T-helper 22 cell (primary cell): Measurements from ENCODE around the gene TENT4B.

ENCODE experiments used
- DNase-seq: peaks from one replicate; pipeline ENCODE4 v3.0.0-alpha.2; 2020; ENCODE audit warnings: low read depth

Gene TENT4B

DNA sequence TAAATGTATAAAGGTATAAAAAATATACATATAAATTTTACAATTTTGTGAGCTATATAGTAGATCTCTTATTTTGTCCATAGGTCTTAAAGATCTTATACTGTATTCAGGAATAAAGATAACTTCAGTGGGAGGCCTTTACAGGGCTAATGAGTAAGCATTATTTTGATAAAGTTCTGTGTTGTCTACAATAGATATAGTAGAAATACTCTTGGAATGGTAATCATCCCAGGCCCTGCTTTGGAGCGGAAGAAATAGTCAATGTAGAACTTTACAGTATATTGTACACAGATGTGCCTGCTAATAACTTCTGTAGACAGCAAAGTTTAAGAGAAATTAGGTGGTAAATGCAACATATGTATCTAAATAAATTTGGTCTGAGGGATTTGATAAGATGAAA is 42.6 kb downstream of the TENT4B start:
- DNase-seq: no peak

DNA sequence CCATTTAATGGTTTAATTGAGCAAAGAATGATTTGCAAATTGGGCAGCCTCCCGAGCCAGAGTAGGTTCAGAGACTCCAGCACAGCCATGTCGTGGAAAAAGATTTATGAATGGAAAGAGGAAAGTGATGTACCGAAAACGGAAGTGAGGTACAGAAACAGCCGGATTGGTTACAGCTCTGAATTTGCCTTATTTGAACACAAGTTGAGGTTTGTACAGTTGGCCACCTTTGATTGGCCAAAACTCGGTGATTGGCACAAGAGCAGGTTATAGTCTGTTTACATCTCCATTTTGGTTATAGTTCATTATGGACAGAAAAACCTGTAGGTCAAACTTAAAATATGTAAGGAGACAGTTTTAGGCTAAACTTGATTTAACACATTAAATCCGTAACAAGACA is 44.5 kb downstream of the TENT4B start:
- no peak for DNase-seq

DNA sequence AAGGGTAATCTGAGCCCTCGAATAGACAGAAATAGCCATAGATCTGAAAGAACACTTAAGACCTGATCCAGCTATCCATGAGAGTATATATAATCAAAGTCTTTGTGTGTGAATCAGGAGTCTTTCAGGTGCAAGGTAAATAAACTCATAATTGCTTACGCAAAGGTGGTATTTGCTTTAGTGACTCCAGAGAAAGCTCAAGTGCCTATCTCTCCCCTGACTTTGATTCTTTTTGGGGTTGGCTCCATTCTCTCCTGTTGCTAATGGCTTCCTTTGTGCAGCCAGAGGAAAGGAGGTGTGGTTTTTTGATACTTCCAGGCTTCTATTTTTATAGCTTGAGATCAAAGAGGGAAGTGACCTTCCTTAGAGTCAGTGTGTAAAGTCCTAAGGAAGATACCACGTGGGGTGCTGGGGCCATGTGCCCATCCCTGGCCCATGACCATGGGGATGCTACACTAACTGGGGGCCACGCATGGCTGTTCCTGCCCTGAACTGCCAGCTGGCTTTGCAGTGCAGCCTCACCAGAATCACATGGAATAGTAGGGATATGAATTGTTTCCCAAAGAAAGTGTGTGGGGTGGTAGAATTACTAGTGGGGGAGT is 45.8 kb downstream of the TENT4B start:
- no peak for DNase-seq

DNA sequence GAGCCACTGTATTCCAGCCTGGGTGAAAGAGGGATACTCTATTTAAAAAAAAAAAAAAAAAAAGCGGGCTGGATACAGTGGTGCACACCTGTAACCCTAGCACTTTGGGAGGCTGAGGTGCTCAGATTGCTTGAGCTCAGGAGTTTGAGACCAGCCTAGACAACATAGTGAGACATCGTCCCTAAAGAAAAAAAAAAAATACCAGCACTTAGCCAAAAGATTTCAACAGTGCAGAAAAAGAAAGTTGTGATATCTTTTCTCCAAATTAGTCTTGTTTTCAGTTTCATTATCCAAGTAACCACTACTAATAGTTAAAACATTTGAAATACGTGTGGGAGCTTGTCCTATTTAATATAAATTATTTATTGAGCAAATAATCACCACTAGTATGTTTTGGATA is 48.7 kb downstream of the TENT4B start:
- DNase-seq: no peak

DNA sequence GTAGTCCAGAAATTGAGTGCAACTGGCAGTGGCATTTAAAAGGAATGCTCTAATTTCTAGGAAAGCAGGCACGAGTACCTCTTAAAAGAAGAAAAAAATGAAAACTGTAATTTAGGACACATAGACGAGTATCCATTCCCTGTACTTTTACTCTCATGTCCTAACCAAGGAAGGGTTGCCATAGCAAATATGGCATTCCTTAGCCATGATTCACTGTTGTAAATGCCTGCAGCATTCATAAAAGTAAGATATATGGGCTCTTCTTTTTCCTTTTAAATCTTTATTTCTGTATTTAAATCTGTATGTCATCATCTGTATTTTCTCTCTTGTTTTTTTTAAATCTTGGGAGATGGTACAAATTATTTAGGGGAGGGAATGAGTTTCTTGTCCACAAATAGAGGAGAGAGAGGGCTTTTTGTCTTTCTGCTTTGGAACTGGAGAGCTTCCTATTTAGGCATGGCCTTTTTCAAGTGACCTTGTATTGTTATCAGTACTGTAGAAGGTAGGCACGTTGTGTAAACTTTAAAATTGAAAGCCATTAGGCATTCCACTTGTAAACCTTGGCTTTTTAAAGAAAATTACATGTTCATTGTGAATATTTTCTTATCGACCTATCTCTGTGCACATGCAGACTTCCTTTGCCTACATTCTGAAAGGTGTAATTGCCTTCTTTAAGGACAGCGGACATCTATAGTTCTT is 50.0 kb downstream of the TENT4B start:
- DNase-seq: no peak

DNA sequence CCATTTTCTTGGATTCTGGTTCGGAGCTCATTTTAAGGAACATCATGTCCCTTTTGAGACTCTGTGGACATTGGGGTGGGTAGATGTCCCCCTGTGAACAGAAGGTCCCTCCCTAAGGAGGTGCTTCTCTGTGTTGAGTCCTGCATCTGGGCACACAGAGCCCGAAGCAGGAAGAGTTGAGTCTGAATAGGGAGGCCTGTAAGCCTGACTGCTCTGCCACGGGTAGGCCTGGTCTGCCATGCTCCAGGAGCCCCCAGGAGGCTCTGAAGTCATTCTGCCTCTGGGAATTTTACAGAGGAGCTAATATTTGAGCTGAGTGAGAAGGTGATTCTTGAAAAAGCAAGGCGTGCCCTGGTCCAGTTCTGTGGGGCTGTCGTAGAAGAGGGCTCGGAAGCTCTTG is 50.6 kb downstream of the TENT4B start:
- no peak for DNase-seq

DNA sequence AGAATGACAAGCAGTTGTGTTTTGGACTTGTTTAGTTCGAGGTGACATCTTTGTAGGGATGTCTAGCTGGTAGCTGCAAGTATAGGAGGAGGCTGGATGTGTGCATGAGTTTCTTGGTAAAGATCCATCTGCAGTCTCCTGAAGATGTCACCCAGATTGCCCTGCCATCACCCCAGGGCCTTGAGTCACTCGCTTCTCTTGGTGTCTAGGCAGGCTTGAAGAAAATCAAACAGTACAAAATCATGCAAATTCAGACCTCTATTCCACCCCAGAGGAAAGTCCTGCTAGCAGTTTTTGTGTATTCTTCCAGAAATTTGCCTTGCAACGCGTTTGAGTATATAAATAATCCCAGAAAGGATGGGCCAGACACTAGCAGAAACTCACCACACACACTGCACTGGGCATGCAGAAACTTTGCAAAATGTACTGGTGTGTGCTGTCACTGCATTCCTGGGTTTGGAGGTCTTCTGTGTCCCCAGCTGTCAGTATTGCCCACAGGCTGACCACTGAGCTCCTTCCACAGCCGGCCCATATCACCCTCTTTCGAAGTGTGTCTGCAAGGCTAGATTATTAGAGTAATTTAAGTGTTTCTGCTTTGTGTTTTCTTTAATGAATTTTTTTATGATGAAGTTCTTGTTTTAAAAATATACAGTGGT is 51.5 kb downstream of the TENT4B start:
- DNase-seq: no peak

DNA sequence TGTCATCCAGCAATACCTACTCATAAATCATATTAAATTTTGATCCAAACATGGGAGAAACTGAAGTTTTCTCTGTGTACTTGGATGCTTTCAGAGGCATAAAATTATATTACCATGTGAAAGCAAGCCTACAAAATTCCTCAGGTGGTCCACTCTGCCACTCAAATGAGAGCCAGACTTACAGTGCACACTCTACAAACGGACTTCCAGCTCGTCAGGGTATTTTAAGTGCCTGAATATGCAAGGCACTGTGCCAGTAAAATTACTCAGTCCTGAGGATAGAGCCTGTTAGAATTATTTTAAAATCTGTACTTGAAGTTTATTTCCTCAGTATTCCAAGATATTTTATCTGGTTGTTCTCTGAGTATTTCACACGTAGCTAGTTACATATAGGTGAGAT is 54.5 kb downstream of the TENT4B start:
- DNase-seq: no peak

DNA sequence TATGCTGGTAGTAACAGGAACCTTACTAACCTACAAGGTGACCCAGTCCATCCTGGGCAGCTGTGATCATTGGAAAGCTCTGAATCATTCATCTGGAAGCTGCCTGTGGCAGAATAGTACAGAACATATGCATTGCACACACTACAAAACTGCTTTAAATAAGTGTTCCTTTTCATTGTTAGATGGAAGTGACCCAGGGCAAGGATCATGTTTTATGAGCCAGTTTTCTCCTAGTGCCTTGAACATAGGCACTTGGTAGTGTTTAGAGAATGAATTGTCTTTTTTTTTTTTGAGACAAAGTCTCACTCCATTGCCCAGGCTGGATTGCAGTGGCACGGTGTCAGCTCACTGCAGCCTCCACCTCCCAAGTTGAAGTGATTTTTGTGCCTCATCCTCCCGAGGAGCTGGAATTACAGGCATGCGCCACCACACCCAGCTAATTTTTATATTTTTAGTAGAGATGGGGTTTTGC is 55.4 kb downstream of the TENT4B start:
- no peak for DNase-seq

DNA sequence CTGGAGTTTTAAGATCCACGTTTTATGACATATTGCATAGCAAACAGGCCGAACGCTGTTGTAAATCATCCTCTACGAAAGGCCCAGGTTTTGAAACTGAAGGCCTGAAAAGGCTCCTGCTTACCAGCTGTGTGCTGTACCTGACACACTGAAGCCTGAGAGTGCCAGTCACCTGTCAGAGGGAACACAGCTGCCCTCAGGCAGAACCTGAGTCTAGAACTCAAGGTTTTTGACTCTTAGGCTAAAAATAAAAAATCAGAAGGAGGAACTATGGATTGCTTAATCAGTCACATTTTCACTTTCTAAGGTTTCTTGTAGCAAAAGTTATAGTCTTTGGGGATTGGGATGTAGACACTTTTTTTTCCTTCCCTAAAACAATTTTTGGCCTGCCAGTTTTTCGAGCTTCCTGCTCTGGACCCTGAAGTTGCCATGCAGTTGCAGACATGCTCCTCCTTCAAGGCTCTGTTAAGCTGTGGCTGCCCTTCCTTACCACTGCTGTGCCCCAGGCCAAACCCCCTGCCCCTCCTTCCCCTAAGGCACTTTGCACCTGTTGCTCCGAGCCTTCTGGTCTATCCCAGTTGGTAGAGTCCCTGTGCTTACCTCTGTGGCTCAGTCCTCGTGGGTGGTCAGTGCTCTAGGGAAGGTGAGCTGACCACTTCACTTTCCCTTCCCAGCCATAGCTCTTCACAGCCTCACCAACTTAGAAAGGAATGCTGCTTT is 56.6 kb downstream of the TENT4B start:
- DNase-seq: no peak

DNA sequence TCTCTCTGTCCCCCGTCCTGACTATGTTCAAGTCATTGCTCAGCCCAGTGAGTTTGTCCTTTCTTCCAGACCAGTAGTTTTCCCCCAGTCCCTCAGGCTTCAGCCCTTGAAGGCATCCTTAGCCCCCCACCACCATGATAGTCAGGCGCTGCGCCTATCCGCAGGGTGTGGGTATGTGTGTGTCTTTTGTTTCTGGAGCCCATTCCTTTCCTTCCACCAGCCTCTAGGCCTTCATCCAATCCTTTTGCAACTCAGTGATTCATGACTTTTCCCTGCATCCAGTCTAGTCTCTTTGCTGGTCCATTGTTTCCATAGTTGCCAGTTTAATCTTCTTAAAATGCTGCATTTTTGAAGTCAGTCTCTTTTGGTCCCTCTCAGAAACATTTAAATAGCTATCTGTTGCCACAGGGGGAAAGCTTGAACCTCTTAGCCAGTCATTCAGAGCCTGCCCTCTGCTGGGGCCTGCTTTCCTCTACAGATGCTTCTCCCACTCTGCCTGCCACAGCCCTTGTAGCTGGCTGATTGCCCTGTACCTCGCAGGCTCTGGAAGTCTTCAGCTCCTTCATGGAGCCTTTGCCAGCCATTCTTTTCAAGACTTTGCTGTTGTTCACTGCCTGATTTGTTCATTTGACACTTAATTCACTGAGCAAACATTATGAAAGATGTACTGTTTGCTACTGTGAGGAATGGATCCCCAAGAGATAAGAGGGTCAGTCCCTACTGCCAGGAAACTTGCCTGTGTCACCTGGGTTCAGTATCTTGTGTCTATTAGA is 57.3 kb downstream of the TENT4B start:
- DNase-seq: no peak

DNA sequence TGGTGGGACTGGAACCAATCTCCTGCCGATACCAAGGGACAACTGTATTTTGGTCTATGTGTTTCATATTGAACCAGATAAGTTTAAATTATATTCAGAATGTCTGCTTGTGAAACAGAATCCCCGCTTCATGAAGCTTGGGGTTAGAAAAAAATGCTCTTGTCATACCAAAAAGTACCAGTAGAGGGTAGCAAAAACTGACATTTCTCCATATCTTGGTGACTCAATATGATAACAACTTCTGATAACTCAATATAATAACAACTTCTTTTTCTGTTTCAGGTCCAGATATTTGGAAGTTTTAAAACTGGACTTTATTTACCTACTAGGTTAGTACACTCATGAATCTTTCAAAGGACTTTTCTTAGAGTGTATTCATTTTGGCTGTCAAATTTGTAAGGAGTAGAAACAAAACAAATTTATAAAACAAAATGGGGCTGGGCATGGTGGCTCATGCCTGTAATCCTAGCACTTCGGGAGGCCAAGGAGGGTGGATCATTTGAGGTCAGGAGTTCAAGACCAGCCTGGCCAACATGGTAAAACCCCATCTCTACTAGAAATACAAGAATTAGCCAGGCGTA is 60.9 kb downstream of the TENT4B start:
- no peak for DNase-seq

DNA sequence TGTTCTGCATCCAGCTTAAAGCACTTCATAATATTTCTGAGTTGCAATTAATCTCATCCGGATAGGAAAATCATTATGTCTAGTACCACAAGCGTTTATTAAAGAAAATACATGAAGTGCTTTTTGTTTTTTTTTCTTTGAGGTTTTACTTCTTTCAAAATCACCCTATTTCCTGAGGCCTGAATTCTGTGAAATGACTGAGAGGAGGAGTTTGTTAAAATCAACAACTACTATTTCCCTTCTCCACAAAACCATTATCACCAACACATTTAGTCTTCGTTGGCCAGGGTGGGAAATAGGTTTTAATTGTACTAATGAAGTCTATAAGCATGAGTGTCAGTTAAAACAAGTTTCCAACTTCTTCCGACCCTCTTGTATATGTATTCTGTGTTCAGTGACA is 62.6 kb downstream of the TENT4B start:
- DNase-seq: no peak

DNA sequence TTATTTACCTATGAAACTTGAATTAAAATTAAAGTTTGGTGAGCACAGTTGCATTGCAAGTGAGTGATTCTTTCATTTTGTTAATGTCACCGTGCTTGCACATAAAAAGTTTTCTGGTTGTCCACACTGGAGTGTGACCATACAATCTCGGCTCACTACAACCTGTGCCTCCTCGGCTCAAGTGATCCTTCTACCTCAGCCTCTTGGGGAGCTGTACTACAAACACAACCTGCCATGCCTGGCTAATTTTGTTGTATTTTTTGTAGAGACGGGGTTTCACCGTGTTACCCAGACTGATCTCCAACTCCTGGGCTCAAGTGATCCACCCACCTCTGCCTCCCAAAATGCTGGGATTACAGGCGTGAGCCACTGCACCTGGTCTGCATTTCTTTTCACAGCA is 63.1 kb downstream of the TENT4B start:
- DNase-seq: no peak

DNA sequence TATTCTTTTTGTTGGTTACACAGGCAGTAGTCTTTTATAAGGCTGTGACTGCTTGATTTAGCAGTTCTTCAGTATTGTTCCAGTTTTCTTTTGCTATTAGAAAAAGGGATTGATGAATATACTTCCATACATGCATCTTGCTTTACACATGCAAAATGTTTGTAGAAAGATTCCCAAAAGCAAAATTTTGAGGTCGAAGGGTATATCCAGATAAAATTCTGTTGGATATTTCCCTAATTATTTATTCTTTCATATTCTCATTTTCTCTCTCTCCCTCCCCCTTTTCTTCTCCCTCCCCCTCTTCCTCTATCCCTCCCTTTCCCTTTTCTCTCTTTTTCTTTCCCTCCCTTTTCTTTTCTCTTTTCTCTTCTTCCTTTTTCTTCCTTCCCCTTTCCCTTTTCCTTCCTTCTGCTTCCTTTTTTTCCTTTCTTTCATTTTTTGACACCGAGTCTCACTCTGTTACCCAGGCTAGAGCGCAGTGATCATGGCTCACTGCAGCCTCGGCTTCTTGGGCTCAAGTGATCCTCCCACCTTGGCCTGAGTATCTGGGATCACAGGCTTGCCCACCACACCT is 66.4 kb downstream of the TENT4B start:
- no peak for DNase-seq

DNA sequence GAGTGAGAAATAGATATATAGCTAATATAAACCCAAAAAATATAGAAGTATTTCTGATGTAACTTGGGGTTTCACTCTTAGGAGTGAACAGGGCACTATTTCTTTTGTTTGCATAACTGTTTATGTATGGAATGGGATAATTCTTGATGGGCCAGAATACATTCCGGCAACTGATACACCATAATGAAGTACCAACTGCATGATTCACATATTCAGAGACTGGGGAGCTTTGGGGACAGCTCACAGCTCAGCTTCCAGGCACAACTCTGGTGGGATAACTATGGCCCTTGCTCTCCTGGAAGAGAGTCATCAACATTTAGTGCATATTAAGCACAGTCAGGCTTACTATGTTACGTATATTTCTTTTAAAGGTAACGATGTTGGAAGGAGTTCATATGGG is 71.2 kb downstream of the TENT4B start:
- no peak for DNase-seq

DNA sequence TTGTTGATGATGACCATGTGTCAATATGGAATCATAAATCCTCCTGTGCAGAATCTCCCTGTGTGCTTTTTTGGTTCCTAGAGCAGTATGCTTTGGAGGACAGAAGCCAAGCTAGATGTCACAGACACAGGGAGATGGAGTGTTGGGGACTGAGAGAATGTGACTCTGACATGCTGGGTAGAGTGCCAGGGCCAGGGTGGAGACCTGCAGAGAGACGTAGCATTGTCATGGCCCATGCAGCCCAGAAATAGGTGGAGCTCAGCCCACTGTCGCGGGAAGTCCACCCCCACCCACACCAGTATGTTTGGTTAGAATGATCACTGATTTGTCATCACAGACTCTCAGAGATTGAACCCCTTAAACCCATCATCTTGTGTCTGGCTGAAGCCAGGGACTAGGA is 74.0 kb downstream of the TENT4B start:
- DNase-seq: no peak

DNA sequence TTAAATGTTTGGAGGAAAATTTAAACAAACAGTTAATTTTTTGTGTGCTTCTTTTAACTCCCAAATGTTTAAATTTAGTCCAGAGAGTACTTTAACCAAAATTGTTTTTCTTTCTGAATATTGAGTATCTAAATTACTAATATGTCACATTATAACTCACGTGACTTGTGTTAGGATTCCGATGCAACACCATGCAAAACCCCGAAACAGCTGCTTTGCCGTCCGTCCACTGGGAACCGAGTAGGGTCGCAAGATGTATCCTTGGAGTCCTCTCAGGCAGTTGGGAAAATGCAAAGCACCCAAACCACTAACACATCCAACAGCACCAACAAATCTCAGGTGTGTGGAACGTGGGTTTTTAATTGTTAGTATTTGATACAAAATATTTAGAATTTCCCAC is 74.6 kb downstream of the TENT4B start:
- no peak for DNase-seq

DNA sequence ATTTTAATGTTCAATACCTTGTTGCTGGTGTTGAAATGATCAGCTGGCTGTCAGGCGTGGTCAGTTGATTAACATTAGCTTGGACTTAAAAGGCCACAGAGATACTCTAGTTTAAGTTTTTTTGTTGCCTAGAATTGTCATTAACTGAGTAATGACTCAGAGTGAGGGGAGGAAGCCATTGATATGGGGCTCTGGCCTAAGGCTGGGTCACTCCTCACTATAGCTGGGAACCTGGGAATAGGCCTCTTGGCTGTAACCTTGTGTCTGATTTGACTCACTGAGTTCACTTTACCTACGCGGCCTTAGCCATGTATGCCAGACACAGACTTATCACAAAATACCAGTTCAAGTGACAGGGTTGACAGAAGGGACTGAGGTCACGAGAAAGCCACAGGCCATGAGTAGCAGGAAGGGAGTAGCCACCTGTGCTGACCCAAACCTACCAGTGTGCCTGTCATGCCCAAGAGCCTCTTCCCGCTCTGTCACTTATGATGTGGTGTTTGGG is 75.3 kb downstream of the TENT4B start:
- no peak for DNase-seq

DNA sequence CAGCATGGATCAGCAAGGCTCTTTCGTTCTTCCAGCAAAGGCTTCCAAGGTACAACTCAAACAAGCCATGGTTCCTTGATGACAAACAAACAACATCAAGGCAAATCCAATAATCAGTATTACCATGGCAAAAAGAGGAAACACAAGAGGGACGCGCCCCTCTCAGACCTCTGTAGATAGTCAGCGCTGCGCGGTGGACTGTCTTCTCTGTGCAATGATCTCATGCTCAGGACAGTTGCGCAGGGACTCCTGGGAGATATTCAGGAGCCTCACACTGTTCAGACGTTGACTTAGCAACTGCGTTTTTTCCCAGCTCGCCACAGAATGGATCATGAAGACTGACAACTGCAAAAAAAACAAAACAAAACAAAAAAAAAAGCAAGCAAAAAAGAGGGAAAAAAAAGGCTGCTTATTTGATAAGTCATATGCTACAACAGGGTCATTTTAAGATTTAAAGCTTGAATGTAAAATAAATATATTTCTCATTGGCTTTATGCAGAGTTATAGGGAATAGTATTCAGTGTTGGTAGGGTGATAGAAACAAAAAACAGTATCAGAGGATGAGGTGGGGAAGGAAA is 76.1 kb downstream of the TENT4B start:
- no peak for DNase-seq
